Activated CD8-positive, alpha-beta memory T cell treated with anti-CD3 and anti-CD28 coated beads, Interleukin-2, amount 50 U/mL, for 1 hour (primary cell): ENCODE results near the gene KRTAP4-4.
"Not testable (repeated sequence)": the region's sequence is repeated elsewhere in the genome, so short reads cannot be mapped to it uniquely, and the experiment has no call there.

ENCODE experiments used
- DNase-seq: peaks from one replicate; pipeline ENCODE4 v3.0.0-alpha.2; 2020; ENCODE audit errors: extremely low read depth

The KRTAP4-4 gene

DNA sequence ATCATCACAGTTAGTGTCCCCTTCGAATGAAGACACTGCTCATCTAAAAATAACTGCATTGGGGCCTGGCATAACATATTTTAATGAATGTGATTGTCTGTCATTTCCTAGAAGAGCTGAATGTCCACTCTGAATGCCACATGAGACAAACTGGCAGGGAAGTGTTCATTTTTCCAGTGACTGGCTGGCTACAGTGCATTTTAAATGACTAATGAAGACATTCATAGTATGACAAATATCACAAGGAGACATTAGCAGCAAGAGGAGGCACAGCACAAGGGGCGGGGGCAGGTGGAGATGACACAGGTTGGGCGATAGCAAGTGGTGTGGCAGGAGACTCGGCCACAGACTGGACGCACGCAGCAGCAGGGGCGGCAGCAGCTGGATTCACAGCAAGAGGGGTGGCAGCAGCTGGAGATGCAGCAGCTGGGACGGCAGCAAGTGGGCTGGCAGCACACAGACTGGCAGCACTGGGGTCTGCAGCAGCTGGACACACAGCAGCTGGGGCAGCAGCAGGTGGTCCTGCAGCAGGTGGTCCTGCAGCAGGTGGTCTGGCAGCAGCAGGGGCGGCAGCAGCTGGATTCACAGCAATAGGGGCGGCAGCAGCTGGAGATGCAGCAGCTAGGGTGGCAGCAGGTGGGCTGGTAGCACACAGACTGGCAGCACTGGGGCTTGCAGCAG, 11.4 kb downstream of the KRTAP4-4 start:
- not testable (repeated sequence) for DNase-seq

DNA sequence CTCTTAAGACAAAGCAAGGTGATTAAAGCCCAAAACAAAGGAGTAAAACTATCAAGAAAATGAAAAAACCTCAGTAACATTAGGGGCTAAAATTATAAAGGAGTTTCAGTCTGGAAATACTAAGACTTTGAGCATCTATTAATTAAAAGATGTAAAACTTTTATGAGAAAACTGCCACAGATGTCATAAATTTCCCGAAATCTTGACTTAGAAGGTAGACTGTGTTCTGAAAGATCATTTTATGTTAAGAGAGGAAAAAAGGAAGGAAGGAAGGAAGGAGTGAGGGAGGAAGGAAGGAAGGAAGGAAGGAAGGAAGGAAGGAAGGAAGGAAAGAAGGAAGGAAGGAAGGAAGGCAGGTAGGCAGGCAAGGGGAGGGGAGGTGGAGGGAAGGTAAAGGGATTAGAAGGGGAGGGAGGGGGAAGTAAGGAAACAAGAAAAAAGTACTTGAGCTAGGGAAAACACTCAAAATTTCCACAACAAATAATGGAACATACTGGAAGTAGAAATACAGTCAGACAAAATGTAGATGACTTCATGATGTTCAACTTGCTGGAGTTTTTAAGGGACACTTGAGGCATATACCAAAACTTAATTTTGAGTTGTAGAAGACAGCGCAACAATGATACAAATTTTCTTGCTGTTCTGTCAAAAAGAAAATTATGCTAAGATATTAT, 12.9 kb downstream of the KRTAP4-4 start:
- DNase-seq = no peak

DNA sequence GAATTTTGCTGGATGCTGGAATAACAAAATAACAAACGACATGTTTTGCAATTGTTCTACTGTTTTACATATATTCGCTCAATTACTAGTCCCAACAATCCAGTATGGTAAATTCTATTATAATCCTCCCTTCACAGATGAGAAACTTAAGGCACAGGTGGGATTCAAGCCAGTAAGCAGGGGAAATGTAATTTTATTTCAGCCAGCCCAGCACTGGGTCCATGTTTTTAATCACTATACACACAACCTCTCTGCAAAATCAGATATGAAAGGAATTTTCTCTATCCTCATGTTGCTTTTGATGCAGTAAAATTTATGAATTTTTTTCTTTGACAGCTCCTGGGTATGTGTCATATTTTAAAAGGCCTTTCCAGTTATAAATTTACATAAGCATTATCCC, 15.3 kb downstream of the KRTAP4-4 start:
- DNase-seq = no peak

DNA sequence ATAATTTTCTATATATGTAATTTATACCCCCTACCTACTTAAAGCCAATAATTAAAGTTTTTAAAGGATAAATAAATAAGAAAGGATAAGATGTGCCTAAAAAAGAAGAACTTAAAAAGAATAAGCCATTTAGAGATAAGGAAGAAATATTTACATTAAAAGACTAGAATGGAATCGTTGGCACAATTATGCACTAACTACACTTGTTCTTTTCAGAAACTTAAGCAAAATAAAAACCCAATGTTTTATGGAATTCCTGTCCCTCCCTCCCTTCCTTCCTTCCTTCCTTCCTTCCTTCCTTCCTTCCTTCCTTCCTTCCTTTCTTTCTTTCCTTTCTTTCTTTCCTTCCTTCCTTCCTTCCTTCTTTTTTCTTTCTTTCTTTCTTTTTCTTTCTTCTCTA, 15.7 kb downstream of the KRTAP4-4 start:
- no peak for DNase-seq

DNA sequence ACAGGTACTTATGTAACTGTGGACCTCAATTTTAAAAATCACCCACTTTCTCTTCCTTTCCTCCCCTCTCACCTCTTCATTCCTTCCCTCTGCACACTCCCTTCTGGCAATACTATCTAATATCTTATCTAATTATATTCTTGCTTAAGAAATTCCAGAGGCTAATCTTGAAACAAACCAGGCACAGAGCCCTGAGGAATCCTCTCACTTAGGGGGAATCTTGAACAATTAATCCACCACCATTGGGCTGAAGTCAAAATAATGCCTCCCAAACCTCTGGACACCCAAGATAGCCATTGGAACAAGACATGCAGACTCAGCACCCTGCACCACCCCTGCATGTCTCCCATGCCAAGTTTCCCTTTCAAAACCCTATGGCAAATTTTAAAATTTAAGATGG, 19.2 kb downstream of the KRTAP4-4 start:
- no peak for DNase-seq

DNA sequence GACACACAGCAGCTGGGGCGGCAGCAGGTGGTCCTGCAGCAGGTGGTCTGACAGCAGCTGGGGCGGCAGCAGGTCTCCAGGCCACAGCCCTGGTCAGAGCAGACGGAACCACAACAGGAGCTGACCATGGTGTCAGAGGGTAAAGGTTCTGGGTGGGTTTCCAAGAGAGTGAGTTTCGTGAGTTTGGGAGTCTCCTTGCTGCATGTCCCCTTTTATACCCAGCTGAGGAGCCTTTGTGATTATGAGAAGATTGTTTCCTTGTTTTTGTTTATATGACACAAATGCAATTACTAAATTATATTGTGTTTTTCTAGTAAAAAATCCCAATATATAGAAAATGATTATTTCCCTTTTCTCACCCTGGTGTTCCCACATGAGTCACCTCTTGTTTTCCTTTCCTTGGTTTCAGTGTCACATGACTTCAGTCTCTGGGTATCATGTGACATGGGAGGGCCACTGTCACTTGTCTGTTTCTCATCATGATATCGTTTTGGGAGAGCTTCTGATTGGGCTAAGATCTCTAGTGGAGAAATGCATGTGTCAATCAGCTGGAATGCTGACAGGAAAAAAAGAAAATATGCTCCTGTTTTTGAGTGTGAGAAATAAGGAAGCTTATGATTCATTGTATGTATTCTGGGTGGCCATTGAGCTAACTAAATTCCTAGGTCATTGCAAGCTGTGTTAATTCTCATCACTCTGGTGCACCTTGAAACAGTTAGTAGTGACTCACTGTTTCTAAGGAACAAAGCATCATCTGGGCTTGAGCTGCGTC, 20.0 kb downstream of the KRTAP4-4 start, which contains the start of gene KRTAP4-6:
Gene KRTAP4-6, minus strand, starts transcription at position 185 of the 772 bp plus-strand sequence. Its CDS starts 57 bp downstream, at position 128.
- no peak for DNase-seq

DNA sequence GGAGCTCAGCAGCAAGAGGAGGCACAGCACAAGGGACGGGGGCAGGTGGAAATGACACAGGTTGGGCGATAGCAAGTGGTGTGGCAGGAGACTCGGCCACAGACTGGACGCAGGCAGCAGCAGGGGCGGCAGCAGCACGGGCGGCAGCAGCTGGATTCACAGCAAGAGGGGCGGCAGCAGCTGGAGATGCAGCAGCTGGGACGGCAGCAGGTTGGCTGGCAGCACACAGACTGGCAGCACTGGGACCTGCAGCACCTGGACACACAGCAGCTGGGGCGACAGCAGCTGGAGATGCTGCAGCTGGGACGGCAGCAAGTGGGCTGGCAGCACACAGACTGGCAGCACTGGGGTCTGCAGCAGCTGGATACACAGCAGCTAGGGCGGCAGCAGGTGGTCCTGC, 20.7 kb downstream of the KRTAP4-4 start:
- DNase-seq = not testable (repeated sequence)

DNA sequence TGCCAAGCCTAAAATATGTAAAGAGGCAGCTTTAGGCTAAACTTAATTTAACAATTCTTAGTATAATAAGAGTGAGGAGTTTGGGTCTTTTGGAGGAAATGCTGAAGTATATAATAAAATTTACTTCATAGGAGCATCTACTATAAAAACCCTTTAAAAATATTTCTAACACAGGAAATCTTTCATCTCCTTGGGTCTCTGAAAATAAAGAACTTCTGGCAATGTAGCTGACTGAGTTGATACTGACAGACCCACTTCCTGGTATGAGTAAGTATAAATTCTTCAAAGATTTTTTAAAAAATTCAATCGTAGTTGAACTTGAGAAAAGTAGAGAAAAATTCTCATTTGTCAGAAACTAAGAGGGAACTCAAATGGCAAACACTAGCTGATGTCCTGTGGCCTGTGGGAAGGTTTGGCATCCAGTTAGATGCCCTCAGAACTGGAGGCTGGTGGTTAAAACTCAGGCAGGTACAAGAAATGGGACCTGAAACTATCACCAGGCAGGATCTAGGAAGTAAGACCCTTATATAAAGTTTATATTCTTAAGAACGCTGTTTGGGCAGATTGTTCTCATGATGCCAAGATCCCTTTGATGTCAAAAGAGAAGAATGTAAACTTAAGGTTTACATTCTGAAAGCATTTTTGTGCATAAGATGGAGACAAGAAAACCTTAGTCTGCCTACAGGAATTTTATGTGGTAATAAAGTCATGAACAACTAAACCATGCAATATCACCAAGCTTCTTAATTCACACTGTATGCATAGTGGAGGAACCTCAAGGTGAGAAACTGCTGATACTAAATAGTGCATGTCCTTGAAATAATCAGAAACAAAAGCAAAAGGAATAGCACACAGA, 26.4 kb downstream of the KRTAP4-4 start:
- DNase-seq = no peak

DNA sequence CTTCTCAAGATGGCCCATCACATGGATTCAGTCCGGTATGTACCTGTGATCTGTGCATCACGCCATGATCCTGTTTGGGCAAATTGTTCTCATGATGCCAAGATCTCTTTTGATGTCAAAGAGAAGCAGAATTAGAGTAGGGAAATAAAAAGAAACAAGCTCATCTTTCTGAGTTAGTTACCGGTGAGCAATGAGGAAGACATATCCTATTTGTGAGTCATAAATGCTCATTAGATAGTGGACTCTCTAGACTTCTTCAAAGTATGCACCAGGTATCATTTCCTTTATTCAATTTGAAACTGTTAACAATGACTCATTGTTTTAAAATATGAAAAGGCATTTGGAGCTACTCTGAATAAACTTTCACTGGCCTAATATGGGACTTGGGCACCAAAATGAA, 28.6 kb downstream of the KRTAP4-4 start:
- no peak for DNase-seq

DNA sequence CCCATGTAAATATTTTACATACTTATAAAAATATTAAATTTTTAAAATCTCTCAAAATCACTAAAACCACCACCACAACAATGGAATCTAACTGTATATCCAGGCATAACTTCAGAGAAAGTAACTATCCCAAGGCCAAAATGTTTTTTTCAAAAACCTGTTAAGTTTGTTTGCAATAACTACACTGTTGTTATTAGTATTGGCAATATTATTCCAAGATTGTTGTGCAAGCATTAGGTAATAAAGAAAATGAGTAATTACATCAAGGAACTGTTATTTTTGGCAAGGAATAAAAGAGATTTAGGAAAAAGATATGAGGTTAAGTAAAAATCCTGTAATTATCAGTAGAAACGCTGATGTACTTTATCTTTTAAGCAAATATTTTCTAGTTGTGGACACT, 33.2 kb downstream of the KRTAP4-4 start:
- no peak for DNase-seq

DNA sequence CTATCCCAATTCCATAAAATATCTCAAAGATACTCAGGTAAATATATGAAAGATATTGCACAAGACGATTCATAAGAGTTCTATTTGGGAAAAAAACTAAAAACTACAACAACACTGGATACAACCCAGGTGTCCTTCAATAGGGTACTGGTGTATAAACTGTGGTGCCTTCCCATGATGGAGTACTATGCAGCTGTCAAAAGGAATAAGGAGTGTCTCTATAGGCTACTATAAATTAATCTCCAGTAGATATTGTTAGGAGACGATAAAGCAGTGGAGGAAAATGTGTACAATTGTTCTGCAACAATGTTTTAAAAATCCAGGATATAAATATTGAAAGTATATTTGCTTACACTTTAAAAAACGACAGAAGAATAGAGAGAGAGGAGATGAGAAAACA, 34.1 kb downstream of the KRTAP4-4 start:
- no peak for DNase-seq

DNA sequence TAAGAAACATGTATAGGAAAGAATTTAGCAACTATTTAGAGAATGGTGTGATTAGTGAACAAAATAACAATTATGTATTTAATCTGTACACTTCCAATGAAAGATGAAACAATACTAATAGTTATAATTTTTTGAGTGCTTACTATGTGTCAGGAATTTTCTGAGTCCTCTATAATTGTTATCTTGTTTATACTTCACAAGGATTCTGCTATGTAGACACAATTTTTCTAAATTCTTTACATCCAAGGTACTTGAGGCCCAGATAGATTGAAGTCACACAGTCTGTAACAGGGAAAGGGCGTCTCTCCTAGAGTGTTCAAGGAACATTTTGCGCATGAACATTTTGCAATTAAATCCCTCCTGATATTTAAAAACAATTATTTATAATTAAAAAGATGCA, 35.5 kb downstream of the KRTAP4-4 start:
- DNase-seq = no peak

DNA sequence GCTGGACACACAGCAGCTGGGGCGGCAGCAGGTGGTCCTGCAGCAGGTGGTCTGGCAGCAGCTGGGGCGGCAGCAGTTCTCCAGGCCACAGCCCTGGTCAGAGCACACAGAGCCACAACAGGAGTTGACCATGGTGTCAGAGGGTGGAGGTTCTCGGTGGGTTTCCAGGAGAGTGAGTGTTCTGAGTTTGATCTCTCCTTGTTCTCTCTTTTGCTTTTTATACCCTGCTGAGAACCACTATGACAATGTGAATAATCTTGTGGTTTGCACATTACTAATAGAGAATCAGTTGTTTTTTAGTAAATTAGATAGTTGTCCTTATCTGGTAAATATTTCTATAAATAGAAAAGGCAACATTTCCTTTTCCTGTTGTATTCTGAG, 36.6 kb downstream of the KRTAP4-4 start, which contains the start of gene KRTAP4-12:
Gene KRTAP4-12, minus strand, starts transcription at position 192 of the 381 bp plus-strand sequence. Its CDS starts 60 bp downstream, at position 132.
- not testable (repeated sequence) for DNase-seq

DNA sequence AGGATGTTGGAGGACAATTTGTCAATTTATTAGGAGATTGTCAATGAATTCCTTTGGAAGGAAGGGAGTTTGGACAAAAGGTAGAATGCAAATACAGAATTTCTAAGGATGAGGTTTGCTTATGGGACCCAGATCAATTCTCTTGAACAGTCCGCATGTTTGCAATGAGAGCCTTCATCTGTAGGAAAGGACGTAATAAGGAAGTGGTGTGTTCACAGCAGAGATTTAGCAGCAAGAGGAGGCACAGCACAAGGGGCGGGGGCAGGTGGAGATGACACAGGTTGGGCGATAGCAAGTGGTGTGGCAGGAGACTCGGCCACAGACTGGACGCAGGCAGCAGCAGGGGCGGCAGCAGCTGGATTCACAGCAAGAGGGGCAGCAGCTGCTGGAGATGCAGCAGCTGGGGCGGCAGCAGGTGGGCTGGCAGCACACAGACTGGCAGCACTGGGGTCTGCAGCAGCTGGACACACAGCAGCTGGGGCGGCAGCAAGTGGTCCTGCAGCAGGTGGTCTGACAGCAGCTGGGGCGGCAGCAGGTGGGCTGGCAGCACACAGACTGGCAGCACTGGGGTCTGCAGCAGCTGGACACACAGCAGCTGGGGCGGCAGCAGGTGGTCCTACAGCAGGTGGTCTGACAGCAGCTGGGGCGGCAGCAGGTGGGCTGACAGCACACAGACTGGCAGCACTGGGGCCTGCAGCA, 37.1 kb downstream of the KRTAP4-4 start:
- not testable (repeated sequence) for DNase-seq

DNA sequence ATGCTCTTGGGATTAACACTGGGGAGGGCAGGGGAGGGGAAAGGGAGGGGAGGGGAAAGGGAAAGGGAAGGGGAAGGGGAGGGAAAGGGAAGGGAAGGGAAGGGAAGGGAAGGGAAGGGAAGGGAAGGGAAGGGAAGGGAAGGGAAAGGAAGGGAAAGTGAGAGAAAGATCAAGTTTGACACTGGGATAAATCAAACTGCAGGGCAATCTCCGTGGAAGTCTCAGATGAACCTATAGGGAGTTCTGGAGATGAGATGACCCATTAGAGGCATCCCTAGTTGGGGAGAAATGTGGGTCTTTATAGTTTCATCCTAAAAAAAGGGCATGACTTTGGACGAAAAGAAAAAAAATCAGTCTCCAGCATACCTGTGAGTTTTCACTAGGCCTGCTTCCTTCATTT, 38.8 kb downstream of the KRTAP4-4 start:
- DNase-seq = no peak

DNA sequence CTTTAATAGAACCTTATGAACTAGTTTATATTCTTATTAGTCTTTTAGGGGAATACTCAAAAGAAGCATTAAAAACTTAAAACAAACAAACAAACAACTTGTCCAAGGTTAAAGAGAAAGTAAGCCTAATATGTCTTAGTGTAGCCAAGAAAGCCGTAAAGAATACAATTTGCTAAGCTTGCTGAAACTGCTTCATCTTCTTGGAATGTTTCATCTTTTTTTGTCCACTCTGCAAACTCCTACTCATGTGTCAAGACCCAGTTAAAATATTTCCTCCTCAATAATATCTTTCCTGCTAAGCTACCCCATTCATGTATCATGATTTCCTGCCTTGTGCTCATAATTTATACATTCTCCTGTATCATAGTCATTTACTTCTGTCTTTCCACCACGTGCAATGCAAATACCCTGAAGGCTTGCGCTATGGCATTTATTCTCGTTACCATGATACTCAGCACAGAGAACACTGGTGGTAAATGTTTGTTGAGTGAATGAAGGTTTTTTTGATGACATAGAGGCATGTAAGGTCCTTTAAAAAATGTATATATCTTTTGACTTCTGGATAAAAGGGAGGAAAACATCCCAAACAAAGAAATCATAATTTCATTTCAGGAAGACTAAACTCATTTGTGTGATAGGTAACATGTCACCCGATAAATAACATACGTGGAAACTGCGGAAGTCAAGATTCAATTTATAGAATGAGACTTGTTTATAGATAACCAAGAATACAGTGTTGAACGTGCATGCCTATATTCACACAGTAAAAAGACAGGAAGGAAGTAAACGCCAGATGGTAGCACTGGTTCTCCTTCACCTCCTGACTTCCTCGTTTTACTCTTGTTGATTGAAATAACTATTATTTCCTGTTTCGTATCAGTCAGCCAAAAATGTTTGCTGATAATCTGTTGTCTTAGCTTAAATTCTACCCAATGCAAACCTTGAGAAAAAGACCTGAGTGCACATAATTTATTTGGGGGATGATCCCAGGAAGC, 40.6 kb downstream of the KRTAP4-4 start:
- DNase-seq = not testable (repeated sequence)

DNA sequence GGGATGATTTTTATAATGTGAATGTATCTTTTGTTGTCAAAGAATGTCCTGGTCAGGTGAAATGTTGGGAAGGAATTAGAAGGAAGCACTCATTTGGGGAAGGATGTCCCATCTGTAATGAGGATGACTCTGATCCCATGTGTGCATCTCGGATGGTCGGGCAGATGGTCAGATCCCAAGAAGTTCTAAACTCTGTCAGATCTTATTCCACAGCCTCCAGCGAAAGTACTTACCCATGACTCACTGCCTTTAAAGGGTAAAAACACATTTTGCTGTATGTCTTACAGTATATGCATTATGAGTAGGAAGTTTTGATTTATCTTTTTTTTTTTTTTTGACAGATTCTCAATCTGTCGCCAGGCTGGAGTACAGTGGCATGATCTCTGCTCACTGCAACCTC, 41.8 kb downstream of the KRTAP4-4 start:
- DNase-seq = no peak

DNA sequence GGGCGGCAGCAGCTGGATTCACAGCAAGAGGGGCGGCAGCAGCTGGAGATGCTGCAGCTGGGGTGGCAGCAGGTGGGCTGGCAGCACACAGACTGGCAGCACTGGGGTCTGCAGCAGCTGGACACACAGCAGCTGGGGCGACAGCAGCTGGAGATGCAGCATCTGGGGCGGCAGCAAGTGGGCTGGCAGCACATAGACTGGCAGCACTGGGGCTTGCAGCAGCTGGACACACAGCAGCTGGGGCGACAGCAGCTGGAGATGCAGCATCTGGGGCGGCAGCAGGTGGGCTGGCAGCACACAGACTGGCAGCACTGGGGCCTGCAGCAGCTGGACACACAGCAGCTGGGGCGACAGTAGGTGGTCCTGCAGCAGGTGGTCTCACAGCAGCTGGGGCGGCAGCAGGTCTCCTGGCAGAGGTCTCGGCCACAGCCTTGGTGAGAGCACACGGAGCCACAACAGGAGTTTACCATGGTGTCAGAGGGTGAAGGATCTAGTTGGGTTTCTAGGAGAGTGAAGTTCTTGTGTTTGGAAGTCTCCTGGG, 42.6 kb downstream of the KRTAP4-4 start, which contains the start of gene KRTAP4-11:
Gene KRTAP4-11, minus strand, starts transcription at position 528 of the 541 bp plus-strand sequence. Its CDS starts 58 bp downstream, at position 470.
- not testable (repeated sequence) for DNase-seq

DNA sequence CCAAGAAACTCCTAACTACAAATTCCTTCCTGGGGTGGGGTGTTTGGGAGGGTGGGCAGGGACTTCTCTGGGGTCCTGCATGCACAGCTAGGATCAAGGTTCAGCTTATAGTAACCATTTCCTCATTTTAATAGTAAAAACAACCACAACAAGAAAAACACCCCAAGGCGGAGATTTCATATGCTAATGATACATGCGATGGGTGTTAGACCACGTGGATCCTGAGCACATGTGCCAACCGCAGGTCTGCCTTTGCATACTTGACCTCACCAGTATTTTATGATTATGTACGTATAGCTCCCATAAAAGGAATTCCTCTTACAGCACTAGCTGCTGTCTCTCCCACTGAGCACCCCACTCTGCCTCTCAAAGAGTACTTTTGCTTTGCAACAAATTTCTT, 44.3 kb downstream of the KRTAP4-4 start:
- DNase-seq = no peak
